ENCODE results near the gene SH3RF3.

SH3RF3 gene

DNA sequence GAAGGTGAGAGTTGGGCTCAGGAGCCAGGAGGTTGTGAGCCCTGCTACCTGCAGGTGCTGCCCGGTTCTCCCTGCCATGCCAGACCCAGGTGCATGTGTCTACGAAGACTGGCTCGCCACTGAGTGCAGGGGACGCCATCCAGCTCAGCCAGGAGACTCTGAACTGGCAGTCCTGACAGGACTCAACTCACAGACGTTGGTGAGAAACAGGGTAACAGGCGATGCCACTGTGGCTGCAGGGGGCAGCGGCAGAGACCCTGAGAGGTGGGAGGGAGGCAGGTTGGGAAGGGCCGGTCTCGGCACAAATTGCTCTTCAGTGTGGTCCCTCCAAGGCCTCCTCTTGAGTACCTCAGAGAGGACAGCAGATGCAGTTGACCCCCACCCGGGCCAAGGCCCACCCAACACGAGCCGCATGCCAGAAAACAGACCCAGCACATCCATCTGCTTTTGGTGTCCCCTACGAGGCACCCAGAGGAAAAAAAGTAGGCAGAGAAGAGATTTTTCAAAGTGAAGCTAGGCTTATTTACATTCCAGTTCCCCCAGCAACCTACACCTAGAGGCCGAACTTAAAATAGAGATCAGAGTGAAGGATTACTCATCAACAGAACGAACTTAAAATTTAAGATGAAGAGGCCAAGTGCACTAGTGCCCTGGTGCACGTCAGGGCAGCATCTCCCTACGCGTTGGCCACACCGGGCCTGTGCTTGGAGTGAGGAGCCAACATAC lies 300.0 kb downstream of the SH3RF3 start:
- TF ChIP-seq, protein P1, sequence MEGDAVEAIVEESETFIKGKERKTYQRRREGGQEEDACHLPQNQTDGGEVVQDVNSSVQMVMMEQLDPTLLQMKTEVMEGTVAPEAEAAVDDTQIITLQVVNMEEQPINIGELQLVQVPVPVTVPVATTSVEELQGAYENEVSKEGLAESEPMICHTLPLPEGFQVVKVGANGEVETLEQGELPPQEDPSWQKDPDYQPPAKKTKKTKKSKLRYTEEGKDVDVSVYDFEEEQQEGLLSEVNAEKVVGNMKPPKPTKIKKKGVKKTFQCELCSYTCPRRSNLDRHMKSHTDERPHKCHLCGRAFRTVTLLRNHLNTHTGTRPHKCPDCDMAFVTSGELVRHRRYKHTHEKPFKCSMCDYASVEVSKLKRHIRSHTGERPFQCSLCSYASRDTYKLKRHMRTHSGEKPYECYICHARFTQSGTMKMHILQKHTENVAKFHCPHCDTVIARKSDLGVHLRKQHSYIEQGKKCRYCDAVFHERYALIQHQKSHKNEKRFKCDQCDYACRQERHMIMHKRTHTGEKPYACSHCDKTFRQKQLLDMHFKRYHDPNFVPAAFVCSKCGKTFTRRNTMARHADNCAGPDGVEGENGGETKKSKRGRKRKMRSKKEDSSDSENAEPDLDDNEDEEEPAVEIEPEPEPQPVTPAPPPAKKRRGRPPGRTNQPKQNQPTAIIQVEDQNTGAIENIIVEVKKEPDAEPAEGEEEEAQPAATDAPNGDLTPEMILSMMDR (IDR thresholded peaks at IDR 0.05; ENCODE audit: insufficient read depth, low read depth, low read length, missing control alignments): no peak
- no peak overlapping the region for H3K4me3 ChIP-seq (ENCODE audit: low read depth, low read length)
- no peak for DNase-seq (ENCODE audit: low read depth)

DNA sequence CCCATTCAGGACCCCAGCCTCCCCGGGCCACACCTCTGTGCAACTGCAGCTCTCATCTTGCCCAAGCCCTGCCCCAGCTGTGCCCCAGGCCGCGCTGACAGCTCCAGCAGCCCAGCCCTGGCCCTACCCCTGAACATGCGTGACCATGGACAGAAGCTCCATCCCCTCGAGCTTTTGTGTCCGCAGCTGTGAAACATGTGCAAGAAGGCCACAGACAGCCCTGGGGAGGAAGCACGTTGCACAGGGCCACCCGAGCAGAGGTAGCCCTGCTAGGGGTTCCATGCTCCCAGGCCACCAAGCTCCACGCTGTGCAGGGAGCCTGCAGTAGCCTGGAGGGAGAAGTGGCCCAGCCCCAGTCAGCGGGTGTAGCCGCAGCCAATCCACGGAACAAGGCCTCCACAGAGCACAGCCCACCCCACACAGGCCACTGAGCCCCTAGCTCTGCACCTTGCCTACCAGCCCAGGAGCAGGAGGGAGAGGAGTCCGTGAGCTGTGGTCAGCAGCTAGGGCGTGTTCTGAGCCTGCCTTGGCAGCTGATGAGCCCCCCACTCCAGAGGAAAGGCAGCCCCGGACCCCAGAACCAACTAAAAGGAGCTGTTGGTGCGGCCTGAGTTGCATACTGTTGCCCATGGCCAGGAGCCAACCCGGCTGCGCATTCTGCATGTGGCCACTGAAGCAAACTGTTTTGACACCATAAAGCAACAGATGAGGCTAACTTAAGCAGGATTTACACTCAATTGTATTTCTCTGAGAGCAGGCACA lies 300.7 kb downstream of the SH3RF3 start:
- TF ChIP-seq, protein P1 (IDR thresholded peaks at IDR 0.05; ENCODE audit: insufficient read depth, low read depth, low read length, missing control alignments): no peak
- DNase-seq (ENCODE audit: low read depth): no peak
- no peak overlapping the region for H3K4me3 ChIP-seq (ENCODE audit: low read depth, low read length)

DNA sequence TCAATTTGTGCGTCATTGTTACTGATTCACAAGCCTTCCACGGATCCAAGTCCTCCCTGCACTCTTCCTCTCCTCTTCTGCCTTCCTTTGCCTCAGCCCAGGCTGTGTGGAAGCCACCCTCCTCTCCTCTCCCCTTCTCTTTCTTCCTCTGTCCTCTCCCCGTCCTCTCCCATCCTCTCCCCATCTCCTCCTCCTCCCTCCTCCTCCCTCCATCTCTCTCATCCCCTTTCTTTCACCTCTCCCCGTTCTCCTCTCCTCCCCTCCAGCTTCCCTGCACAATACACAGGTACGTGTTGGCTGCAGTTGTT lies 301.3 kb downstream of the SH3RF3 start:
- TF ChIP-seq, protein P1 (IDR thresholded peaks at IDR 0.05; ENCODE audit: insufficient read depth, low read depth, low read length, missing control alignments): no peak
- DNase-seq (ENCODE audit: low read depth): no peak
- H3K4me3 ChIP-seq (ENCODE audit: low read depth, low read length): no peak overlapping the region

DNA sequence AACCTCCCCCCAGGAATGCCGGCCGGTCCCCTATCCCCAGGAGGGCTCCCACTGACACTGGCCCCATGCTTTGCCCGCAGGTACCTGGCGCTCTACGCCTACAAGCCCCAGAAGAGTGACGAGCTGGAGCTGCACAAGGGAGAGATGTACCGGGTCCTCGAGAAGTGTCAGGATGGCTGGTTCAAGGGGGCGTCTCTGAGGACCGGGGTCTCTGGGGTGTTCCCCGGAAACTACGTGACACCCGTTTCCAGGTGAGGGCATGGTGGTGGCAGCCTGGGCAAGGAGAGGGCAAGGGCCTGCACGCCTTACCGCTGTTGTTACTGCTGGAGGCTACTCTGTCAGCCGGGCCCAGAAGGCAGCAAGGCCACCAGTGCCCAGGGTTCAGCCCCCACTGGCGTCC lies 303.4 kb downstream of the SH3RF3 start:
- no peak for DNase-seq (ENCODE audit: low read depth)
- no peak overlapping the region for H3K4me3 ChIP-seq (ENCODE audit: low read depth, low read length)
- TF ChIP-seq, protein P1 (IDR thresholded peaks at IDR 0.05; ENCODE audit: insufficient read depth, low read depth, low read length, missing control alignments): no peak

DNA sequence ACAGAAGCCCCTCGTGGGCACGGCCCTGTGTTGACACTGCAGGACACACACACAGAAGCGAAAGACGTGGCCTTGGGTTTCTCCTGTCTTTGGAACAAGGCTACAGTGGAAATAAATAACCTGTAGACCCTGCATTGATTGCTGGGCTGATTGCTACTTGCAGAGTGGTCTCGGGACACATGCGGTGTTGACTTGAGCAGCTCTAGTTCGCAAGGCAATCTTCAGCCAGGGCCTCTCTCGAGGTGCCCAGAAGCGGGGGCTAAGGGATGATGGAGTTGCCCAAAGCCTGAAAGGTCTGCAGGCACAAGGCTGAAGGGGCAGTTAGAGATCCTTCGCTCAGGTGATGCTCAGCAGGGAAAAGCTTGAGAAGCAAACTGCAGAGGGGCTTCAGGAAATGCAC lies 304.5 kb downstream of the SH3RF3 start:
- TF ChIP-seq, protein P1 (IDR thresholded peaks at IDR 0.05; ENCODE audit: insufficient read depth, low read depth, low read length, missing control alignments): no peak
- DNase-seq (ENCODE audit: low read depth): no peak
- no peak overlapping the region for H3K4me3 ChIP-seq (ENCODE audit: low read depth, low read length)

DNA sequence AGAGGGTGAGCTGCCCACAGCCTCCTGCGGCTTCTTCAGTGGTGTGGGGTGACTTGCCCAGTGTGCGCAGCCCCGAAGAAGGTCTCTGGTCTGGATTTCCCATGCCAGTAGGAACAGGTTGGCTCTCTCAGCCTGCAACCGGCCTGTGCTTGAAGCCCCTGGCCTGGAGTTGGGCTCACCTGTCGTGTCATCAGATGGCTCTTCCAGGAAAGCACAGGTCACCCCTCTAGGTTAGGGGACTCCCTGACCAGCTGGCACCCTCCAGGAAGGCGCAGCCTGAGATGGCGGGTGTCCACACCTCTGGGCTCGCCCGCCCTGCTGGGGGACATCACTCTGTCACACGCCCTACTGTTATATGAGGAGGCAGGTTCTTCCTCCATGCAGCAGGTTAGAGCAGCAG lies 304.9 kb downstream of the SH3RF3 start:
- no peak overlapping the region for H3K4me3 ChIP-seq (ENCODE audit: low read depth, low read length)
- no peak for DNase-seq (ENCODE audit: low read depth)
- TF ChIP-seq, protein P1 (IDR thresholded peaks at IDR 0.05; ENCODE audit: insufficient read depth, low read depth, low read length, missing control alignments): no peak
